Panc1 (cell line): Measurements from ENCODE around the gene GIMAP1. TPM values are rescaled to one million over a fixed set of nuclear protein-coding genes. Genes with fewer than 3 reads are reported as not detected.

Experiments used
- ATAC-seq: fragments of 200-7000 bp; cut with Tn5 transposase; 2 replicates; pipeline ENCODE4 v1.9.1; 2020; ENCODE audit warnings: mild to moderate bottlenecking, moderate library complexity
- Bru-seq: library from RNA; stranded (reverse); fragments of 400-500 nt; gene quantifications from one replicate; lab custom pipeline; 2021; lab: Mats Ljungman, UMichigan
- BruChase-seq, 2 experiments: library from RNA; stranded (reverse); fragments of 400-500 nt; gene quantifications; one replicate each; lab custom pipeline; 2021; lab: Mats Ljungman, UMichigan
- BruUV-seq: library from RNA; stranded (reverse); fragments of 400-500 nt; replicated peaks from 2 replicates; lab custom pipeline; 2021; lab: Mats Ljungman, UMichigan
- CTCF ChIA-PET: fragments of 300-600 bp; sonication (Branson Sonifier 250); formaldehyde crosslinking; loops from one replicate; lab custom pipeline; 2022; ENCODE audit warnings: antibody characterized with exemption; lab: Charles Lee
- POLR2A ChIA-PET: fragments of 300-600 bp; sonication (Branson Sonifier 250); formaldehyde crosslinking; loops from one replicate; lab custom pipeline; 2022; ENCODE audit warnings: antibody characterized with exemption; lab: Charles Lee
- DNase-seq: peaks from one replicate; pipeline ENCODE4 v3.0.0-alpha.2; 2010; ENCODE audit warnings: low read depth, low spot score
- H3K27ac ChIP-seq: 2 replicates; pipeline ENCODE4 v1.5.1; 2011; ENCODE audit warnings: mild to moderate bottlenecking, low read length, inconsistent platforms
- H3K27me3 ChIP-seq: fragments of 200-500 bp; sonication (Bioruptor generic); 2 replicates; pipeline ENCODE4 v1.6.0; 2014; ENCODE audit warnings: low read length, inconsistent platforms; ENCODE audit not compliant: control insufficient read depth, insufficient read depth
- H3K36me3 ChIP-seq: fragments of 200-500 bp; sonication (Bioruptor generic); 2 replicates; pipeline ENCODE4 v1.5.1; 2014; ENCODE audit warnings: inconsistent platforms, mild to moderate bottlenecking, low read length, moderate library complexity; ENCODE audit not compliant: control insufficient read depth, insufficient read depth
- H3K4me1 ChIP-seq: 2 replicates; pipeline ENCODE4 v1.5.1; 2011; ENCODE audit warnings: inconsistent platforms, mild to moderate bottlenecking, low read length, moderate library complexity; ENCODE audit not compliant: control insufficient read depth, insufficient read depth
- H3K4me3 ChIP-seq, 2 experiments: 2 replicates each; pipeline ENCODE4 v1.5.1; 2011 to 2012; ENCODE audit warnings: low read depth in 2 of 2, low read length in 2 of 2, mild to moderate bottlenecking in 2 of 2, inconsistent platforms in 1 of 2, moderate library complexity in 1 of 2
- H3K9me3 ChIP-seq: fragments of 200-500 bp; sonication (Bioruptor generic); 2 replicates; pipeline ENCODE4 v1.5.1; 2014; ENCODE audit warnings: low read depth, mild to moderate bottlenecking, inconsistent platforms, low read length, moderate library complexity; ENCODE audit not compliant: control insufficient read depth, insufficient read depth
- POLR2AphosphoS5 ChIP-seq: IDR thresholded peaks from 2 replicates; pipeline ENCODE4 v1.6.1; 2012; ENCODE audit warnings: mild to moderate bottlenecking, low read depth, low read length, moderate library complexity
- SIN3A ChIP-seq: IDR thresholded peaks from 2 replicates; pipeline ENCODE4 v1.6.1; 2012; ENCODE audit warnings: low read depth, mild to moderate bottlenecking, low read length, moderate library complexity, borderline replicate concordance; ENCODE audit not compliant: insufficient read depth
- TCF7L2 ChIP-seq: IDR thresholded peaks from 2 replicates; pipeline ENCODE4 v1.6.1; 2011; ENCODE audit warnings: mild to moderate bottlenecking, low read depth, low read length, inconsistent platforms
- in situ Hi-C: cut with HindIII; loops from 2 replicates; pipeline ENCODE4 v1.10.0; 2016; ENCODE audit warnings: low sequenced_read_pairs, low pct_unique_long_range_greater_than_20kb
- intact Hi-C: fragments of 100-400 bp; cut with micrococcal nuclease; formaldehyde crosslinking; loops from one replicate; pipeline ENCODE4 v1.10.0; 2022; ENCODE audit not compliant: unreplicated experiment
- long read RNA-seq: library from polyadenylated mRNA; unstranded; transcript quantifications from one replicate; pipeline ENCODE4 v2.0.0, GENCODE V29; 2021; ENCODE audit not compliant: unreplicated experiment
- polyA plus RNA-seq: library from polyadenylated mRNA; unstranded; fragments of >200 nt; gene quantifications from one replicate; pipeline ENCODE4 v1.2.1, GENCODE V29; 2012; ENCODE audit warnings: missing spikeins; ENCODE audit not compliant: insufficient read length
- total RNA-seq: library from RNA; stranded (reverse); gene quantifications from one replicate; pipeline ENCODE4 v1.2.1, GENCODE V29; 2021; ENCODE audit not compliant: unreplicated experiment
- TF ChIP-seq, protein P1 (sequence below): fragments of 450-650 bp; IDR thresholded peaks from 2 replicates; pipeline ENCODE4 v1.5.1; 2017; ENCODE audit warnings: mild to moderate bottlenecking
- TF ChIP-seq, protein P2 (sequence below), 2 experiments: IDR thresholded peaks; 2 replicates each; pipeline ENCODE4 v1.6.1; 2011 to 2012; ENCODE audit warnings: low read depth in 2 of 2, control low read depth in 1 of 2, low read length in 1 of 2, mild to moderate bottlenecking in 1 of 2, moderate library complexity in 1 of 2; ENCODE audit not compliant: insufficient read depth in 1 of 2

The GIMAP1 gene
- total RNA-seq (0.05 TPM), Bru-seq, nascent RNA (not detected), BruChase-seq, experiment 1, labeled RNA remaining after a 2-hour chase (not detected), BruChase-seq, experiment 2, labeled RNA remaining after a 6-hour chase (not detected)
- not detected for polyA plus RNA-seq
- long read RNA-seq, result 0 reads

- ChIA-PET CTCF (no interaction called here), POLR2A (no interaction called here)
- Histone ChIP-seq H3K9me3 (no peaks in the 10 kb centered on the region), H3K27ac (no peak within 1 kb of the TSS), H3K27me3 (no peaks in the 10 kb centered on the region; the same call in 1 of the 2 replicates), H3K36me3 (no peaks in the 10 kb centered on the region), H3K4me3 (no peak within 1 kb of the TSS), H3K4me1 (no peaks in the 10 kb centered on the region)
- in situ Hi-C loops (no loop called here), intact Hi-C loops (no loop called here)
- BruUV-seq, result no TSS peak
- TF ChIP-seq TCF7L2, result no peak
- TF ChIP-seq, protein P1, sequence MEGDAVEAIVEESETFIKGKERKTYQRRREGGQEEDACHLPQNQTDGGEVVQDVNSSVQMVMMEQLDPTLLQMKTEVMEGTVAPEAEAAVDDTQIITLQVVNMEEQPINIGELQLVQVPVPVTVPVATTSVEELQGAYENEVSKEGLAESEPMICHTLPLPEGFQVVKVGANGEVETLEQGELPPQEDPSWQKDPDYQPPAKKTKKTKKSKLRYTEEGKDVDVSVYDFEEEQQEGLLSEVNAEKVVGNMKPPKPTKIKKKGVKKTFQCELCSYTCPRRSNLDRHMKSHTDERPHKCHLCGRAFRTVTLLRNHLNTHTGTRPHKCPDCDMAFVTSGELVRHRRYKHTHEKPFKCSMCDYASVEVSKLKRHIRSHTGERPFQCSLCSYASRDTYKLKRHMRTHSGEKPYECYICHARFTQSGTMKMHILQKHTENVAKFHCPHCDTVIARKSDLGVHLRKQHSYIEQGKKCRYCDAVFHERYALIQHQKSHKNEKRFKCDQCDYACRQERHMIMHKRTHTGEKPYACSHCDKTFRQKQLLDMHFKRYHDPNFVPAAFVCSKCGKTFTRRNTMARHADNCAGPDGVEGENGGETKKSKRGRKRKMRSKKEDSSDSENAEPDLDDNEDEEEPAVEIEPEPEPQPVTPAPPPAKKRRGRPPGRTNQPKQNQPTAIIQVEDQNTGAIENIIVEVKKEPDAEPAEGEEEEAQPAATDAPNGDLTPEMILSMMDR, result no peak
- ATAC-seq (no peak), DNase-seq (no peak)
These were observed at the start of gene GIMAP1 for GRCh38 chr7:150716368-150716767. Gene GIMAP1 (plus strand): TSS chr7:150716613. CDS start chr7:150719048, 2,435 bp downstream.

DNA sequence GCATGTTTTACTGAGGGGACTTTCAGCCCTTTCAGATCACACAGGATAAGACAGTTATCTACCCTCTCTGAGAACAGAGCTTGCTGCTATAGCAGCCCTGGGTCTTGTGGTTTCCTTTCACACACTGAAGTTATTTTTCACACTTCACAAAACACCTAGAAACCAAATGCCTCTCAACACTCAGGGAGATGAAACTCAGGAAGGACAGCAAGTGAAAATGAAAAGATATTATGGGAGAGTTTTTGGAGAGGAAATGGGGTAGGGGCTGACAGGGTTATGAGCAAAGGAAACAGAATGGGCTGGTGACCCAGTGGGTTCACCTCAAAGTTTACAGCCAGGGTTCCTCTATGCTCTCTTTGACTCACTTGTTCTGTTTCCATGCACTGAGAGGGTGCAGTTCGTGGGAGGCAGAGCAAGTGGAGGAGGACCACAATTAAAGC is 47.9 kb upstream of the GIMAP1 start:
- ChIA-PET CTCF (no interaction called here), POLR2A (no interaction called here)
- H3K4me1 ChIP-seq, result no peaks in the 10 kb centered on the region

More for the DNA sequence above, 47.9 kb upstream of the GIMAP1 start:
- H3K36me3 ChIP-seq, result no peaks in the 10 kb centered on the region
- no peaks in the 10 kb centered on the region; the same call in 1 of the 2 replicates for H3K27me3 ChIP-seq
- ATAC-seq (no peak), DNase-seq (no peak)
- in situ Hi-C loops, result no loop called here
- BruUV-seq, result no TSS peak
- no peaks in the 10 kb centered on the region for H3K9me3 ChIP-seq
- H3K4me3 ChIP-seq, result no peak overlapping the region
- intact Hi-C loops, result no loop called here
- no peak overlapping the region for H3K27ac ChIP-seq
- TF ChIP-seq SIN3A (no peak), POLR2AphosphoS5 (no peak), TCF7L2 (no peak)
- TF ChIP-seq, protein P1, result no peak
- TF ChIP-seq, protein P2, sequence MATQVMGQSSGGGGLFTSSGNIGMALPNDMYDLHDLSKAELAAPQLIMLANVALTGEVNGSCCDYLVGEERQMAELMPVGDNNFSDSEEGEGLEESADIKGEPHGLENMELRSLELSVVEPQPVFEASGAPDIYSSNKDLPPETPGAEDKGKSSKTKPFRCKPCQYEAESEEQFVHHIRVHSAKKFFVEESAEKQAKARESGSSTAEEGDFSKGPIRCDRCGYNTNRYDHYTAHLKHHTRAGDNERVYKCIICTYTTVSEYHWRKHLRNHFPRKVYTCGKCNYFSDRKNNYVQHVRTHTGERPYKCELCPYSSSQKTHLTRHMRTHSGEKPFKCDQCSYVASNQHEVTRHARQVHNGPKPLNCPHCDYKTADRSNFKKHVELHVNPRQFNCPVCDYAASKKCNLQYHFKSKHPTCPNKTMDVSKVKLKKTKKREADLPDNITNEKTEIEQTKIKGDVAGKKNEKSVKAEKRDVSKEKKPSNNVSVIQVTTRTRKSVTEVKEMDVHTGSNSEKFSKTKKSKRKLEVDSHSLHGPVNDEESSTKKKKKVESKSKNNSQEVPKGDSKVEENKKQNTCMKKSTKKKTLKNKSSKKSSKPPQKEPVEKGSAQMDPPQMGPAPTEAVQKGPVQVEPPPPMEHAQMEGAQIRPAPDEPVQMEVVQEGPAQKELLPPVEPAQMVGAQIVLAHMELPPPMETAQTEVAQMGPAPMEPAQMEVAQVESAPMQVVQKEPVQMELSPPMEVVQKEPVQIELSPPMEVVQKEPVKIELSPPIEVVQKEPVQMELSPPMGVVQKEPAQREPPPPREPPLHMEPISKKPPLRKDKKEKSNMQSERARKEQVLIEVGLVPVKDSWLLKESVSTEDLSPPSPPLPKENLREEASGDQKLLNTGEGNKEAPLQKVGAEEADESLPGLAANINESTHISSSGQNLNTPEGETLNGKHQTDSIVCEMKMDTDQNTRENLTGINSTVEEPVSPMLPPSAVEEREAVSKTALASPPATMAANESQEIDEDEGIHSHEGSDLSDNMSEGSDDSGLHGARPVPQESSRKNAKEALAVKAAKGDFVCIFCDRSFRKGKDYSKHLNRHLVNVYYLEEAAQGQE (IDR thresholded peaks at IDR 0.05; ENCODE audit: insufficient read depth in 1 of 2, low read depth in 2 of 2, low read length in 1 of 2), result no peak
